Right renal pelvis (tissue), 4 donors: Measurements from ENCODE around the gene TRAIP. TPM values are rescaled to one million over a fixed set of nuclear protein-coding genes. Genes with fewer than 3 reads are reported as not detected.
"Not testable (repeated sequence)": the region's sequence is repeated elsewhere in the genome, so short reads cannot be mapped to it uniquely, and the experiment has no call there.

ENCODE experiments used
- DNase-seq, 4 donors: peaks; one replicate each; pipeline ENCODE4 v3.0.0-alpha.2; 2013; ENCODE audit warnings: low read depth in 4 of 4, low spot score in 3 of 4, missing footprints in 1 of 4
- polyA plus RNA-seq, 4 donors: library from polyadenylated mRNA; unstranded; fragments of 120-200 nt; gene quantifications; one replicate each; pipeline ENCODE4 v1.2.1, GENCODE V29; 2013; ENCODE audit not compliant: insufficient read length in 4 of 4

TRAIP gene
- polyA plus RNA-seq, 4 donors, result 8.6 to 10.4 (median 9.9) TPM

DNA sequence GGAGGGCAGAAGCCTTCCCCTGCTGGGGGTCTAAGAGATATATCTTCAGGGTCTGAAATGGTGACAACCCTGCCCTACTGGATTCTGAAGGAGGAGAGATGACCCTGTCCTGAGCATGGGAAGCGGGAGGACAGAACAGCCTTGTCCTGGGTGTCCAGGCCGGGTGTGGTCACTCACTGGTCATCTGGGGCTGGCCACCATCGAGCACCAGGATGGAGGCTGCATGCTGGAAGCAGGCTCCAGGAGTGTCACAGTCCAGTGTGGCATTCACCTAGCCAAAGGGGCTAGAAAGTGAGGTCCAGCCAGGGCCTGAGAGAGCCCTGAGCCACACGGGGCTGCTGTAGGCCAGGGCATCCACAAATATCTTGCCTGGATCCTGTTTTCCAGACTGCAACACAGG lies 61.9 kb downstream of the TRAIP start:
- DNase-seq, result no peak

DNA sequence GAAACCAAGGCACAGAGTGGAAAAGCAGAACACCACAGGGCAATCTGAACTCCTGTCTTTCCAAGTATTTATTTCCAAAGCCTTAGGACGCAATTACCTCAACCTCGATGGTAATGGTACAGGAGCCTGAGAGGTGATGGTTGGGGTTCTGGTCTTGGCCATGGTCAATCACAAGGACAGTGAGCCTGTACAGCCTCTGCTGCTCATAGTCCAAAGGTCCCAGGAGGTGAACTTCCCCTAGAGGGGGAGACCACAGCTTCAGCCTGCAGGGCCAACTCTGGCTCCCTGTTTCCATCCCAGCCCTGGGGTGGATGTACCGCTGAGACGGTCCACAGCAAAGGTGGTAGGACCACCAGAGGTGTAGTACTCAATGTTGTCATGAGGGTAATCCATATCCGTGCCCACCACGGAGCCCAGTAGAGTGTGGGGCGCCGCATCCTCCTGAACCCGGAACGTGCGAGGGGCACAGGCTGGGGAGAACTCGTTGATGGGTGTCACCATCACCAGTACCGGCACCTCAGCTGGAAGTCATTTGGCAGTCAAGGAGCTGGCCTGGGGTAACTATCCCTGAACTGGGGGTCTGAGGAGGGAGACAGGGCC lies 62.8 kb downstream of the TRAIP start:
- DNase-seq, result no peak

DNA sequence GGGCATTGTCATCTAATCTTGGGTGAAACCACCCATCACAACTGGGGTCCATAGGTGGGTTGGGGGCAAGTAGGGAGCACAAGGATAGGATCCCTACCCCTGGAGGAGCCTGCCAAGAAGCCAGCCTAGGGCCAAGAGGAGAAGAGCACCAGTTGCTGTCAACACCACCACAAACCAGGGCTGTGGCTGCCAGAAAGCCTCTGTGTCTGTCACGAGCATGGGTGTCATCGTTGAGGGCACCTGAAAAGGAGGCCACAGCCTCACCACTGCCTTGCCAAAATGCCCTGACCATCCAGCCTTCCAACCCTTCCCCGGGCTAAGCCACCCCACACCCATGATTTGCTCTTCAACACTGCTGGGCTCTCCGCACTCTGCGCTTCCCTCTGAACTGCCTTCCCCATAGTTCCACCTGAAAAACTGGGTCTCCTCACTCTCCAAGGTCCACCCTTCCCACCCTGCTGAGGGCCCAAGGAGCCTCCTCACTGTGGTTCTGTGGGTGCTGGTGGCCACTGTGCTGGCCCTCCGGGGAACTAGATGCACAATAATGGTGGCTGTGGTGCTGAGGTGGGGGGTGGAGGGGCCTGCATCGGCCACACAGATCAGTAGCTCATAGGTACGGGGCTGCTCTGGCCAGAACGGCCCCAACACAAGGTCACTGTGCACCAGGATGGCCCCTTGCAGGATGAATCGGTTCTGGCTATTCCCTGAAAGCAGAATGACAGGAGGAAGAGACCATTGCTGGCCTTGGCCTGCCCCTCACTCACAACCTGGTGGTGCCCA lies 63.8 kb downstream of the TRAIP start:
- DNase-seq, result no peak

DNA sequence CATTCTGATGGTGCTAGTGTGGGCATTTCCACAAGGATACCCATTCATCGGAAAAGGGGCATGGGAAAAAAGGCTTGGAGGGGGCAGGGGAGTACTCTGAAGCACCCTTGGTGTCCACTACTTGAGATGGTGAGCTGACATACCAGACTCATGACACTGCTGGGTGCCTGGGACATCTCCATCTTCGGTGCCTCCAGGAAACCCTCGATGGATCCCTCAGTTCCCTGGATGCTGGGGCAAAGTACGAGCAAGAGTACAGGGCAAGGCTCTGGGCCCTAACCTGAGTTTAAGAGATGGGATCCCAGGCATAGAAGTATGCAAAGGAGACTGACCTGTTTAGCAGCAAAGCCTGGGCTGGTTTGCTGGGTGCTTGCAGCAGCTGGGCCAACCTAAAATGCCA lies 64.8 kb downstream of the TRAIP start:
- no peak for DNase-seq

DNA sequence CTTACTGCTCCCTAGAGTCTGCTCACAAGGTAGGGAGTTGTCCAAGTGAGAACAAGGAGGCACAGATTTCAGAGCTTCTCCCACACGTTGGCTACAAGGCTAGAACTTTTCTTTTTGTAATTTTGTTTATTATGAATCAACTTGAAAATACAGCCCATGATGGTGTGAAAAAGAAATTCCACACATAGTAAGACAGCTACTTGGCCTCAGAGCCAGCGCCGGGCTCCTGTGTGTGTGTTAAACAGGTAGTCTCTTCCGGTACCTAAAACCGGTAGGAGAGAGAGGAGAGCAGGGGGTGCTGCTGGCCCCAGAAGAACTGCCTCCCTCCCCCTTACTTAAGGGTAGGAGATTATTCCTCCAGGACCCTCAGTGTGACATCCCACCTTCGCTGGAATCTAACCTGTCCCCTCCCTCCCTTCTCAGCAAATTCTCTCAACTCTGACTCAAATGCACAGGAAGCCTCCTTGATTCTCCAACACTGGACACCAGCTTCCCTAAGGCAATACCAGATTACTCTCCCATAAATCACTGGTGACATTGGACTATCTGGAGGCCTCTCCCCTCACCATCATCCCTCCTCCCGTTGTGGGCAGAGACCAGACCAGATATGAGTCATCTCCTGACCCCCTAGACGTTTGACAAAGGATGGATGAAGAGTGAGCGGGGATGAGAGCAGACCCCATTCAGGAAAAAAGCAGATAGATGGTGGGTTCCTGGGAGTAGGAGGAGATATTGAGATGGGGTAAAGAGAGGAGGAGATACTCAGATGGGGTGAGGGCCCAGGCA lies 65.5 kb downstream of the TRAIP start:
- no peak for DNase-seq

DNA sequence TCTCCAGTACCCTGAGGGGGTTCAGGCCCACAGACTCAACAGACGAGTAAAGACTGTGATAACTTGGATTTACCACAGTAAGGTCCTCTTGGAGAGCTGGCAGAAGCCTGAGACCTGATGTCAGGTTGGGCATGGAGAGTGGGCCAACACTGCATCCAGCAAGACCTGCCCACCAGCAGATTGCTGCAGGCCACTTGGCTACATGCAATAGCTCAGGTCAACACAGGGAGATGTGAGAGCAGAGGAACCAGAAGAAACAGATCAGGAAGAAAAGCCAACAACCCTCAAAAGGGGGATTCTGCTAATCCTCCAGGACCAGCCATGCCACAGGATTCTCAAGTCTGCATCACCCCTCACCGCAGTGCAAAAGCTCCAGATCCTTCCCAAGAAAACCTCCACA lies 68.3 kb downstream of the TRAIP start:
- DNase-seq, result no peak

DNA sequence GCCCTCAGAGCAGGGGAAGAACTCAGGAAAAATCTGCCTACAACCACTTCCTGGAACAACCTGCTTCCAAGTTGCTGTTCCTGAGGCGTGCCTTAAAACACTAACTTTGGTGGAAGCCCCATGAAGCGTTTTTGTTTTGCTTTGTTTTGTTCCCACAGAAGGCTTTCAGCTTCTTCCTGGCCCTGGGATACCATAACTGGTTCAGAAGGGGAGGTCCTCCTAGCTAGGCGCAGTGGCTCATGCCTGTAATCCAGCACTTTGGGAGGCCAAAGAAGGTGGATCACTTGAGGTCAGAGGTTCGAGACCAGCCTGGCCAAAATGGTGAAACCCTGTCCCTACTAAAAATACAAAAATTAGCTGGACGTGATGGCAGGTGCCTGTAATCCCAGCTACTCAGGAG lies 68.8 kb downstream of the TRAIP start:
- DNase-seq, result no peak

DNA sequence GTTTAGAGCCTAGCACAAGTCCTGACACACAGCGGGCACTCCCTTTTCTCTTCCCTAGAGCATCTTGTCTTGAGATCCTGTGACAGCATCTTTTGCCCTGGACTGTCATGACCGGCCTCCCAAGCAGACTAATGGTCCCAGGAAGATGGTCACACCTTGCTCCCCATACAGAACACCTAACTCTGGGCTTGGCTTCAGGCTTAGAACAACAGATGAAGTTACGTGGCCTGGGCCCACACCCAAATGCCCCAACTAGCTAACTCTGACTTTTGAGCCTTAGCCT lies 69.2 kb downstream of the TRAIP start:
- DNase-seq, result no peak

DNA sequence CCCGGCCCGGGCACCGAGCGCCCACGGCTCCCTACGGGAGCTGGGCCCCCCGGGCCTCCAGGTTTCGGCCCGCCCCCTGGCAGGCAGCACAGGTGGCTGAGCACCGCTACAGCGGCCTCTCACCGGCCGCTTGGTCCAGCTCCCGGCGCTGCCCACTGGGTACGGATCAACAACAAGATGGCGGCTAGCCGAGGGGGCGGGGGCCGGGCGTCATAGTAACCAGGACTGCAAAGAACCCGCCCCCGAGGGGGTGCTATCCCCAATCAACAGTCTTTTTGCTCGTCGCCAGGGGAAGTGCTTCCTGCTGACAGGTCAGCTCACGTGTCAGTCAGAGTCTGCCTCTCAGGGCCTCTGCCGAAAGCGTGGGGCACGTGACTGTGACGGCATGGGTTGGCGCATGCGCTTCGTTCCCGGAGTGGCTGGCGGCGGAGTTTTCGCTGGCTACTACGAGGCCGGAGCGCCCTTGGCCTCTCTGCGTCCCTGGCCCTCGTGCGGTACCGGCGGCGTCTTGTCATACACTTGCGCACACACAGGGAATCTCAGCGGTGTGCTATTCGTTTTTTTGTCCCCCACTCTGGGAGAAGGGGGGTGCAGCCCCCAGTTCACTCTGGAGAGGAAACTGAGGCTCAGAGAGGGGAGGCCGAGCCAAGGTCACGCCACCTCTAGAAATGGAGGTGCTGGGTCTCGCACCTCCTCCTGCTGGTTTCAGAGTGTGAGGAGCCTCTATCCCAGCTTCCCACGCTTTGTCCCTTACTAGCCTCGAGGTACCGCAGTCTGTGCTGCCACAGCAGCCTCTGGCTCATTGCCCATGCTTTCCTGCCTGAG lies 69.8 kb downstream of the TRAIP start, which contains the start of gene IP6K1:
TSS of gene IP6K1 (minus strand) at position 186 of the 825 bp plus-strand sequence. CDS start 38,502 bp downstream, outside the sequence.
- peak; percentile 99 to 100 (median 100) for DNase-seq

DNA sequence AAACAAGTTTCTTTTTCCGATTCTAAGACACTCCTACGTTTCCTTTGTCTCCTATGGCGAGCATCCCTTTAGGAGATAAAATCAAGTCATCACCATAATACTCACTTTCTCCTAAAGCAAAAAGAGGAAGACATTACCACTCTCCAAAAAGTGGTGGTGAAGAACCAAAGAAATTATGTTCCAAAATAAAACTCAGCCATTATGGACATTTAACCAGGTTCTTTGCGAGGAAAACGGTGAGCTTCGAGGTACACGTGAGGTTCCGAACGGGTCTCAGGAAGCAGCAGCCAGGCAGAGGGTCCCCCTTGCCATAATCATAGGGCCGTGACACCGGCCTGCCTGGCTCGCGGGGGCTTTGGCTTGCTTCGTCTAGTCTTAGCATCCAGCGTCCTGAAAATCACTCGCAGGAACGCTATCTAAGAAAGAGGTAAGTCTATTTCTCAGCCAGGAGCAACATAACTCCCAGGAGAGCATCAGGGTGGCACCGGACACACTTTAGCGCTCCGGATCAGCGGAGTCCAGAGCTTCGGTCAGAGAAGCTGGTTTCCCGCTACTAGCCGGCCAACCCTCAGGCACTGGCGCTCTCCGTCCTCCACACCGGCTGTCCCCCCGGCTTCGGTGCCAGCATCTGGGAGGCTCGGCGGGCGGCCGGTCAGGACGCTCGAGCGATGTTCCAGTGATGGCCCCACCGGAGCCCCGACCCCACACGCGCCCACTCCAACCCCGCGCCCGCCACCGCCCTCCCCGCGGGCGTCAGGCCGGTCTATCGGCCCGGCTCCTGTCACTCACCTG lies 70.6 kb downstream of the TRAIP start:
- no peak for DNase-seq

DNA sequence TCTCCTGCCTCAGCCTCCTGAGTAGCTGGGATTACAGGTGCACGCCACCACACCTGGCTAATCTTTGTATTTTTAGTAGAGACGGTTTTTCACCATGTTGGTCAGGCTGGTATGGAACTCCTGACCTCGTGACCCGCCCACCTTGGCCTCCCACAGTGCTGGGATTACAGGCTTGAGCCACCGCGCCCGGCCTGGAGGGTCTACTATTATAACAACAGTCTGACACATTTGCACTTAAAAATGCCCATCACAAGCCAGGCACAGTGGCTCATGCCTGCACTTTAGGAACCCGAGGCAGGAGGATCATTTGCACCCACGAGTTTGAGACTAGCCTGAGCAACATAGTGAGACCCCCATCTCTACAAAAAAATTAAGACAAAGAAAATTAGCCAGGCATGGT lies 74.1 kb downstream of the TRAIP start:
- not testable (repeated sequence) for DNase-seq

DNA sequence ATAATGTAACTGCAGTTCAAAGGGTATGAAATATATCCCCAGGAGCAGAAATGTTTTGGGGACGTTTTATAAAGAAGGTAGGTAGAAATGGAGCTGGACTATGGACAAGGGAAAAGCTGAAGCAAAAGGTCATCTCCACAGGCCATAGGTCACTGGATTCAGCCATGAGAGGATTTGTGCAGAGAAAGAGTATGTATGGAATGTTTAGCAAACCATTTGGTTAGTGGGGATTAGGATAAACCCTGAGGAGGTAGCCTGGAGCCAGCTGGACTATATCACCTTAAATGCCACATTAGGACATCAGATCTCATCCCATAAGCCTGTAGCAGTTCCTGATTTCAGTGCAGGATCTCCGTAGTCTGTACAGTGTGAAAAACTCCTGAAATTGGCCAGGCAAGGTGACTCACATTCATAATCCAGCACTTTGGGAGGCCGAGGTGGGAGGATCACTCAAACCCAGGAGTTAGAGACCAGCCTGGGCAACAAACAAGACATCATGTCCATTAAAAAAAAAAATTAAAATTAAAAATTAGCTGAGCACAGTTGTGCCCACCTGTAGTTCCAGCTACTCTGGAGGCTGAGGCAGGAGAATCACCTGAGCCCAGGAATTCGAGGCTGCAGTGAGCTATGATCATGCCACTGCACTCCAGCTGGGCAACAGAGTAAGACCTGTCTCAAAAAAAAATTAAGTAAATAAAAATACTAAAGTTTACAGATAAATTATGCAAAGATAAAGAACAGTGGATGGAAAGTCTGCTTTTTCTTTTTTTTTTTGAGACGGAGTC lies 74.8 kb downstream of the TRAIP start:
- no peak for DNase-seq

DNA sequence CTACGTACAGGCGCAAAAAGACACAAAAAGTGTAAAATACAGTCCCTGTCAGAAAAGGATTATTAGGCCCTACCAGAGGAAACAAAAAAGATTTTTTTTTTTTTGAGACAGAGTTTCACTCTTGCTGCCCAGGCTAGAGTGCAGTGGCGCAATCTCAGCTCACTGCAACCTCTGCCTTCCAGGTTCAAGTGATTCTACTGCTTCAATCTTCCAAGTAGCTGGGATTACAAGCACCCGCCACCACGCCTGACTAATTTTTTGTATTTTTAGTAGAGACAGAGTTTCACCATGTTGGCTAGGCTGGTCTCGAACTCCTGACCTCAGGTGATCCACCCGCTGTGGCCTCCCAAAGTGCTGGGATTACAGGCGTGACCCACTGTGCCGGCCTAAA lies 75.4 kb downstream of the TRAIP start:
- not testable (repeated sequence) for DNase-seq

DNA sequence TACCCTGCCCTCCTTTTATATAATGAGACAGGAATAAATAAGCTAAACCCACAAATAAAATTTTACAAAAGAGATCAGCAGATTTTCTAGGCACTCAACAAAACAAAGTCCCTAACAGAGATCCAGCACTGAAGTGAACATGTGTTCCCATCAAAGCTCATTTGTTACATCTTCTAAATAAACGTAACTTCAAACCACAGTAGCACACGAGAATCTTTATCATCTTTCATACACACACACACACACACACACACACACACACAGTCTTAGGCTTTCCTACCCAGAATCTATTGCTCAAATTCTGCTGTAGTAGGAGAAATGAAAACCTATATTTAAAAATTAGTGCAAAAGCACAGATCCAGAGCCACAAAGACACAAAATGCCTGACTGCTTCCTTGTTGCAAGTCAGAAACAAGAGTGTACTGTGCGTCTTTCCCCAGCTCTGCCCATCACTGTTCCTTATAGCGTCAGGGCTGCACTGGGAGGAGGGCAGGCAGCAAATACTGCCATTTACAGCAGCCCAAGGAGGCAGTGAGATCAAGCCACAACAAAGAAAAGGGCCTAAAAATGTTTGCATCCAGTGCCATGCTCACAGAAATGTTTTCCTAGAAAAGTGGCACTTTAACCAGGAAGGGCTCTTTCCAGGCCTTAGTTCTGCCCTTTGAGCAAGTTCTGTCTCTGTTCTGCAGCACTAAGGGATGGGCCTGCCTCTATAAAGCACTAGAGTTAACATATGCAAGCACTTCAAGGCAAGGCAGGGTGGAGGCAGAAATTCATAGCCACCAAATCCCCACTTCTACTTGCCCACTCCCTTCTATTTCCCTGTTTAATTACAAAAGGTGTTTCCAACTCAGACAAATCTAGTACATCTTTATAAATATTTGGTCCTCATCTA lies 76.0 kb downstream of the TRAIP start:
- no peak for DNase-seq

DNA sequence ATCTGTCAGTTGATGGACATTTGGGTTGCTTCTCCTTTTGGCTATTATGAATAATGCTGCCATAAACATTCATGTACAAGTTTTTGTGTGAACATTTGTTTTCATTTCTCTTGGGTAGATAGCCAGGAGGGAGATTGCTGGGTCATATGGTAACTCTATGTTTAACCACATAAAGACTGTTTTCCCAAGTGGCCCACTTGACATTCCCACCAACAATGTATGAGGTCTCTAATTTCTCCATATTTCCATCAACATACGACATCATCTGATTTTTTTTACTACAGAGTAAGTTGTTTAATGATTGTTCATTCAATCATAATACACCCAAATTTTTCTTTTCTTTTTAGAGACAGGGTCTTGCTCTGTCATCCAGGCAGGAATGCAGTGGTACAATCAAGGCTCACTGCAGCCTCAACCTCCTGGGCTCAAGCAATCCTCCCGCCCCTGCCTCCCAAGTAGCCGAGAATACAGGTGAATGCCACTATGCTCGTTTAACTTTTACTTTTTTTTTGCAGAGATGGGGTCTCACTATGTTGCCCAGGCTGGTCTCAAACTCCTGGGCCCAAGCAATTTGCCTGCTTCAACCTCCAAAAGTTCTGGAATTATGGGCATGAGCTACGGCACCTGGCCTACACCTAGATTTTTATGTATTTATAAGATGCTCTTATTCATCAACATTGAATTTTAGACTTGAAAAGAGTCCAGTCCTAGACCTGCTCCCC lies 76.8 kb downstream of the TRAIP start:
- no peak for DNase-seq
